Measurements from ENCODE around the gene MBTPS1. TPM values are rescaled to one million over a fixed set of nuclear protein-coding genes. Genes with fewer than 3 reads are reported as not detected.

MBTPS1 gene
- total RNA-seq, 2 experiments from 2014 or later: 36.9 to 41.3 TPM

GRCh38 chr16:84038469-84038868 is 78.3 kb downstream of the MBTPS1 start:
- no peak for DNase-seq
- Mint-ChIP-seq H3K9me3 (peaks cover 7% of the 10 kb centered on the region), H3K27ac (no peak overlapping the region), H3K4me1 (ENCODE audit: low read depth) (no peaks in the 10 kb centered on the region), H3K27me3 (ENCODE audit: low read depth) (peaks cover 13% of the 10 kb centered on the region), H3K36me3 (ENCODE audit: low read depth) (no peaks in the 10 kb centered on the region), H3K4me3 (no peak overlapping the region)
- intact Hi-C loops (cut with micrococcal nuclease): no loop called here
- CTCF ChIA-PET: no interaction called here

GRCh38 chr16:84036982-84037425 is 79.7 kb downstream of the MBTPS1 start:
- no peak overlapping the region for H3K27ac Mint-ChIP-seq
- CTCF ChIA-PET: no interaction called here
- H3K4me3 Mint-ChIP-seq: no peak overlapping the region
- H3K27me3 Mint-ChIP-seq (ENCODE audit: low read depth): peaks cover 2% of the 10 kb centered on the region
- no peak for DNase-seq
- H3K36me3 Mint-ChIP-seq (ENCODE audit: low read depth): no peaks in the 10 kb centered on the region
- intact Hi-C loops (cut with micrococcal nuclease): no loop called here
- no peaks in the 10 kb centered on the region for H3K4me1 Mint-ChIP-seq (ENCODE audit: low read depth)
- H3K9me3 Mint-ChIP-seq: peaks cover 7% of the 10 kb centered on the region

GRCh38 chr16:84036131-84036530 is 80.6 kb downstream of the MBTPS1 start:
- intact Hi-C loops (cut with micrococcal nuclease): no loop called here
- Mint-ChIP-seq H3K9me3 (peaks cover 7% of the 10 kb centered on the region), H3K36me3 (ENCODE audit: low read depth) (no peaks in the 10 kb centered on the region), H3K4me3 (no peak overlapping the region), H3K27me3 (ENCODE audit: low read depth) (peaks cover 2% of the 10 kb centered on the region), H3K27ac (no peak overlapping the region), H3K4me1 (ENCODE audit: low read depth) (no peaks in the 10 kb centered on the region)
- CTCF ChIA-PET: no interaction called here
- DNase-seq: no peak

GRCh38 chr16:84034516-84034915 is 82.2 kb downstream of the MBTPS1 start:
- Mint-ChIP-seq H3K27ac (no peak overlapping the region), H3K9me3 (peaks cover 7% of the 10 kb centered on the region), H3K4me1 (ENCODE audit: low read depth) (peaks cover 5% of the 10 kb centered on the region), H3K27me3 (ENCODE audit: low read depth) (peaks cover 3% of the 10 kb centered on the region), H3K36me3 (ENCODE audit: low read depth) (no peaks in the 10 kb centered on the region), H3K4me3 (no peak overlapping the region)
- intact Hi-C loops (cut with micrococcal nuclease): no loop called here
- no peak for DNase-seq
- CTCF ChIA-PET: interaction anchor here (1.2 kb wide), 1 partner anchor 31 kb away, joined by 3 read pairs; no protein-coding TSS in a partner anchor

GRCh38 chr16:84033251-84034195 is 83.2 kb downstream of the MBTPS1 start:
- peaks cover 9% of the 10 kb centered on the region for H3K4me1 Mint-ChIP-seq (ENCODE audit: low read depth)
- CTCF ChIA-PET: interaction anchor here (0.7 kb wide), 1 partner anchor 431 kb away, joined by 3 read pairs; no protein-coding TSS in a partner anchor
- no peaks in the 10 kb centered on the region for H3K36me3 Mint-ChIP-seq (ENCODE audit: low read depth)
- peaks cover 7% of the 10 kb centered on the region for H3K9me3 Mint-ChIP-seq
- peaks cover 3% of the 10 kb centered on the region for H3K27me3 Mint-ChIP-seq (ENCODE audit: low read depth)
- DNase-seq: no peak
- no peak overlapping the region for H3K27ac Mint-ChIP-seq
- no peak overlapping the region for H3K4me3 Mint-ChIP-seq
- intact Hi-C loops (cut with micrococcal nuclease): no loop called here

GRCh38 chr16:84032458-84033178 is 84.1 kb downstream of the MBTPS1 start:
- DNase-seq: no peak
- no peak overlapping the region for H3K4me3 Mint-ChIP-seq
- H3K4me1 Mint-ChIP-seq (ENCODE audit: low read depth): peaks cover 9% of the 10 kb centered on the region
- intact Hi-C loops (cut with micrococcal nuclease): no loop called here
- H3K27me3 Mint-ChIP-seq (ENCODE audit: low read depth): peaks cover 4% of the 10 kb centered on the region
- no peaks in the 10 kb centered on the region for H3K36me3 Mint-ChIP-seq (ENCODE audit: low read depth)
- no peak overlapping the region for H3K27ac Mint-ChIP-seq
- CTCF ChIA-PET: no interaction called here
- peaks cover 7% of the 10 kb centered on the region for H3K9me3 Mint-ChIP-seq

GRCh38 chr16:84031556-84031955 is 85.2 kb downstream of the MBTPS1 start:
- no peak overlapping the region for H3K27ac Mint-ChIP-seq
- H3K4me3 Mint-ChIP-seq: no peak overlapping the region
- H3K4me1 Mint-ChIP-seq (ENCODE audit: low read depth): peaks cover 9% of the 10 kb centered on the region
- H3K9me3 Mint-ChIP-seq: peaks cover 6% of the 10 kb centered on the region
- H3K27me3 Mint-ChIP-seq (ENCODE audit: low read depth): peaks cover 7% of the 10 kb centered on the region
- no peaks in the 10 kb centered on the region for H3K36me3 Mint-ChIP-seq (ENCODE audit: low read depth)
- intact Hi-C loops (cut with micrococcal nuclease): no loop called here
- no peak for DNase-seq
- CTCF ChIA-PET: no interaction called here

- Mint-ChIP-seq H3K4me3 (no peak overlapping the region), H3K4me1 (ENCODE audit: low read depth) (peaks cover 9% of the 10 kb centered on the region), H3K9me3 (no peaks in the 10 kb centered on the region), H3K36me3 (ENCODE audit: low read depth) (no peaks in the 10 kb centered on the region), H3K27ac (no peak overlapping the region), H3K27me3 (ENCODE audit: low read depth) (peaks cover 7% of the 10 kb centered on the region)
- CTCF ChIA-PET: interaction anchor here (0.6 kb wide), 1 partner anchor 119 kb away, joined by 4 read pairs; no protein-coding TSS in a partner anchor
- intact Hi-C loops (cut with micrococcal nuclease): no loop called here
- no peak for DNase-seq
Measured at GRCh38 chr16:84029297-84030047, 87.3 kb downstream of the MBTPS1 start.

- no peak for DNase-seq
Measured at GRCh38 chr16:84027625-84028024, 89.1 kb downstream of the MBTPS1 start.

GRCh38 chr16:84026606-84027005 is 90.1 kb downstream of the MBTPS1 start:
- CTCF ChIA-PET: no interaction called here
- Mint-ChIP-seq H3K27me3 (ENCODE audit: low read depth) (peaks cover 9% of the 10 kb centered on the region), H3K4me3 (no peak overlapping the region), H3K36me3 (ENCODE audit: low read depth) (no peaks in the 10 kb centered on the region), H3K27ac (no peak overlapping the region), H3K4me1 (ENCODE audit: low read depth) (peaks cover 9% of the 10 kb centered on the region), H3K9me3 (peaks cover under 1% of the 10 kb centered on the region)
- no peak for DNase-seq
- intact Hi-C loops (cut with micrococcal nuclease): no loop called here

More at GRCh38 chr16:84027625-84028024, 89.1 kb downstream of the MBTPS1 start:
- H3K27ac Mint-ChIP-seq: no peak overlapping the region
- H3K9me3 Mint-ChIP-seq: no peaks in the 10 kb centered on the region
- intact Hi-C loops (cut with micrococcal nuclease): no loop called here
- no peaks in the 10 kb centered on the region for H3K36me3 Mint-ChIP-seq (ENCODE audit: low read depth)
- CTCF ChIA-PET: interaction anchor here (0.6 to 0.8 kb wide), 2 partner anchors 13 to 690 kb away, joined by 3 to 6 read pairs; no protein-coding TSS in a partner anchor
- H3K4me1 Mint-ChIP-seq (ENCODE audit: low read depth): peaks cover 9% of the 10 kb centered on the region
- H3K27me3 Mint-ChIP-seq (ENCODE audit: low read depth): peaks cover 9% of the 10 kb centered on the region
- H3K4me3 Mint-ChIP-seq: no peak overlapping the region

- CTCF ChIA-PET: no interaction called here
- Mint-ChIP-seq H3K4me3 (no peak overlapping the region), H3K36me3 (ENCODE audit: low read depth) (peaks cover 1% of the 10 kb centered on the region), H3K27me3 (ENCODE audit: low read depth) (peaks cover 10% of the 10 kb centered on the region), H3K4me1 (ENCODE audit: low read depth) (peaks cover 7% of the 10 kb centered on the region), H3K9me3 (peaks cover 9% of the 10 kb centered on the region), H3K27ac (no peak overlapping the region)
- intact Hi-C loops (cut with micrococcal nuclease): no loop called here
- no peak for DNase-seq
Measured at GRCh38 chr16:84024854-84025253, 91.9 kb downstream of the MBTPS1 start.

- peaks cover 12% of the 10 kb centered on the region for H3K27me3 Mint-ChIP-seq (ENCODE audit: low read depth)
- no peaks in the 10 kb centered on the region for H3K4me1 Mint-ChIP-seq (ENCODE audit: low read depth)
Measured at GRCh38 chr16:84022644-84023043, 94.1 kb downstream of the MBTPS1 start.

More at GRCh38 chr16:84022644-84023043, 94.1 kb downstream of the MBTPS1 start:
- intact Hi-C loops (cut with micrococcal nuclease): no loop called here
- Mint-ChIP-seq H3K27ac (no peak overlapping the region), H3K36me3 (ENCODE audit: low read depth) (peaks cover 1% of the 10 kb centered on the region), H3K9me3 (peaks cover 13% of the 10 kb centered on the region), H3K4me3 (no peak overlapping the region)
- no peak for DNase-seq
- CTCF ChIA-PET: no interaction called here

All from activated naive CD4-positive, alpha-beta T cell treated with anti-CD3 and anti-CD28 coated beads for 36 hours (primary cell).